K562 (cell line): Measurements from ENCODE around the gene DHRS3. TPM values are rescaled to one million over a fixed set of nuclear protein-coding genes. Genes with fewer than 3 reads are reported as not detected.

Experiments
- ATAC-seq: fragments of 200-7000 bp; cut with Tn5 transposase; 3 replicates; pipeline ENCODE4 v1.9.1; 2020; ENCODE audit warnings: moderate library complexity
- BruUV-seq: library from RNA; stranded (reverse); fragments of 400-500 nt; replicated peaks from 2 replicates; lab custom pipeline; 2021; lab: Mats Ljungman, UMichigan
- CTCF ChIA-PET: fragments of 300-600 bp; formaldehyde crosslinking; extraction: SDS; loops from one replicate; lab custom pipeline; 2021; ENCODE audit warnings: low intra/inter-chr PET ratio; lab: Yijun Ruan, JAX
- POLR2A ChIA-PET: fragments of 300-600, 350-650 bp; sonication (Branson Sonifier 250); formaldehyde crosslinking; extraction: SDS; loops from one replicate; lab custom pipeline; 2021; ENCODE audit warnings: antibody characterized with exemption, inconsistent platforms; lab: Yijun Ruan, JAX
- DNase-seq, 4 experiments: peaks; one replicate each; pipeline versions ENCODE4 v3.0.0 to v3.0.0-alpha.2; 2011 to 2018; ENCODE audit warnings: low spot score in 3 of 4, mixed read lengths in 3 of 4; ENCODE audit errors: extremely low read depth in 1 of 4
- FAIRE-seq: peaks from 2 replicates; lab custom pipeline; 2011; peaks lifted over from hg19 to GRCh38; lab: Jason Lieb, UNC
- H2AFZ ChIP-seq: 2 replicates; pipeline ENCODE4 v1.6.0; 2011; ENCODE audit warnings: low read depth, low read length, control low read depth, inconsistent platforms
- H3K27ac ChIP-seq: fragments of 200-600 bp; 3 replicates; pipeline ENCODE4 v1.8.0; 2011; ENCODE audit warnings: low read depth, mild to moderate bottlenecking, control low read depth, inconsistent platforms, low read length, moderate library complexity, mixed read lengths; ENCODE audit errors: extremely low read depth
- H3K27me3 ChIP-seq, 2 experiments: fragments of 300-600 bp in 1 of 2; 2 replicates in 1 of 2; 3 replicates in 1 of 2; pipeline versions ENCODE4 v1.6.0 to v1.8.0; 2011; ENCODE audit warnings: inconsistent platforms in 2 of 2, low read length in 2 of 2, mild to moderate bottlenecking in 1 of 2, mixed read lengths in 1 of 2, moderate library complexity in 1 of 2; ENCODE audit not compliant: control insufficient read depth in 2 of 2, insufficient read depth in 2 of 2
- H3K36me3 ChIP-seq: fragments of 300-600 bp; 3 replicates; pipeline ENCODE4 v1.8.0; 2011; ENCODE audit warnings: mild to moderate bottlenecking, low read length, inconsistent platforms; ENCODE audit not compliant: control insufficient read depth, insufficient read depth
- H3K4me1 ChIP-seq, 2 experiments: fragments of 200-600 bp in 1 of 2; replicated peaks in 1 of 2; 2 replicates in 1 of 2; 3 replicates in 1 of 2; pipeline versions ENCODE4 v1.5.1 to v1.8.0; 2011; ENCODE audit warnings: inconsistent platforms in 2 of 2, low read length in 2 of 2, mild to moderate bottlenecking in 1 of 2, mixed read lengths in 1 of 2, moderate library complexity in 1 of 2; ENCODE audit not compliant: control insufficient read depth in 2 of 2, insufficient read depth in 2 of 2
- H3K4me2 ChIP-seq: 2 replicates; pipeline ENCODE4 v1.6.1; 2011; ENCODE audit warnings: low read length, control low read depth, inconsistent platforms, mixed read lengths; ENCODE audit not compliant: insufficient read depth
- H3K4me3 ChIP-seq: fragments of 200-600 bp; sonication (generic), shearing (Covaris generic); 2 replicates; pipeline ENCODE4 v1.5.1; 2016; ENCODE audit warnings: control low read depth, inconsistent platforms
- H3K79me2 ChIP-seq: fragments of 200-600 bp; 3 replicates; pipeline ENCODE4 v1.8.0; 2011; ENCODE audit warnings: low read length, inconsistent platforms; ENCODE audit not compliant: control insufficient read depth, insufficient read depth
- H3K9ac ChIP-seq, 2 experiments: 2 replicates each; pipeline versions ENCODE4 v1.6.0 to v1.6.1; 2011; ENCODE audit warnings: low read depth in 2 of 2, low read length in 2 of 2, control low read depth in 1 of 2, inconsistent platforms in 1 of 2, mild to moderate bottlenecking in 1 of 2, mixed read lengths in 1 of 2; ENCODE audit not compliant: insufficient read depth in 1 of 2
- H3K9me1 ChIP-seq: one replicate; pipeline ENCODE4 v1.6.0; 2011; ENCODE audit warnings: inconsistent platforms, mild to moderate bottlenecking, low read length, moderate library complexity; ENCODE audit not compliant: control insufficient read depth, insufficient read depth
- H3K9me3 ChIP-seq: replicated peaks from 2 replicates; pipeline ENCODE4 v1.5.1; 2011; ENCODE audit warnings: low read depth, low read length, inconsistent platforms; ENCODE audit not compliant: control insufficient read depth, insufficient read depth
- H4K20me1 ChIP-seq: replicated peaks from 2 replicates; pipeline ENCODE4 v1.6.1; 2011; ENCODE audit warnings: low read length, inconsistent platforms, mixed read lengths; ENCODE audit not compliant: control insufficient read depth, insufficient read depth
- GTF3C2 ChIP-seq: IDR thresholded peaks from 3 replicates; pipeline ENCODE4 v1.6.1; 2011; ENCODE audit warnings: borderline replicate concordance, mild to moderate bottlenecking, moderate library complexity; ENCODE audit not compliant: insufficient read length; ENCODE audit errors: extremely low read depth
- POLR2A ChIP-seq: fragments of 450-650 bp; conservative IDR thresholded peaks from 2 replicates; pipeline ENCODE4 v1.6.1; 2016
- POLR2AphosphoS2 ChIP-seq: IDR thresholded peaks from 2 replicates; pipeline ENCODE4 v1.6.1; 2012; ENCODE audit warnings: low read length, improper control_type of control experiment
- POLR2AphosphoS5 ChIP-seq: IDR thresholded peaks from 2 replicates; pipeline ENCODE4 v1.6.1; 2011; ENCODE audit warnings: mild to moderate bottlenecking, low read depth, low read length, moderate library complexity; ENCODE audit not compliant: control insufficient read depth, insufficient read depth
- POLR2B ChIP-seq: fragments of 450-650 bp; IDR thresholded peaks from 2 replicates; pipeline ENCODE4 v1.6.1; 2018; ENCODE audit warnings: low read depth; ENCODE audit not compliant: partially characterized antibody
- SUPT5H ChIP-seq: fragments of 450-650 bp; IDR thresholded peaks from 2 replicates; pipeline ENCODE4 v1.6.1; 2016
- ZBED1 ChIP-seq: IDR thresholded peaks from 2 replicates; pipeline ENCODE4 v1.6.1; 2014
- ZNF592 ChIP-seq: fragments of 450-650 bp; IDR thresholded peaks from 2 replicates; pipeline ENCODE4 v1.6.1; 2017; ENCODE audit warnings: antibody characterized with exemption, mild to moderate bottlenecking
- WGBS: fragments of 100-300 bp; shearing (Covaris generic); methylation state at CpG from one replicate; pipeline ENCODE4 v1.1.6; 2016; ENCODE audit warnings: low coverage, mixed read lengths; ENCODE audit not compliant: insufficient coverage; ENCODE audit errors: missing lambda C conversion rate; 5-methylcytosine and 5-hydroxymethylcytosine counted together
- in situ Hi-C: fragments of 300-500 bp; cut with MboI; formaldehyde crosslinking; loops from 4 replicates; pipeline ENCODE4 v1.15.0; 2018; ENCODE audit warnings: inconsistent platforms, mixed read lengths
- intact Hi-C: fragments of 100-400 bp; cut with micrococcal nuclease; formaldehyde crosslinking; loops from 2 replicates; pipeline ENCODE4 v1.14.2; 2022
- polyA plus RNA-seq, 8 experiments: library from polyadenylated mRNA; depleted of rRNA in 4 of 8; stranded (reverse) in 5 of 8; unstranded in 3 of 8; fragments of >200 nt; fragmentation: Nextera tagmentation in 2 of 8; fragmentation: Illumina TruSeq in 1 of 8; extraction: Ambion mirVana in 2 of 8; extraction: Trizol in 1 of 8; gene quantifications; 2 replicates each; pipeline versions ENCODE4 v1.2.1 to v1.2.3, GENCODE V29; 2011 to 2014; ENCODE audit warnings: inconsistent platforms in 1 of 8, missing spikeins in 1 of 8
- total RNA-seq, 7 experiments: library from RNA; depleted of rRNA in 6 of 7; stranded (reverse); fragments of >200 nt in 6 of 7; fragmentation: Illumina TruSeq in 2 of 7; extraction: Trizol in 2 of 7; gene quantifications; 2 replicates each; pipeline versions ENCODE4 v1.2.1 to v1.2.3, GENCODE V29; 2011 to 2021; ENCODE audit warnings: low replicate concordance in 1 of 7

The DHRS3 gene
- total and polyA plus RNA-seq, 9 of the 15 experiments (the other 6 are each of a cell fraction or from before 2014, with no cell fraction given): 21.0 to 116 (median 58.7) TPM

- 0 out of 2 replicates have a peak, but pooled peaks have one; percentile 10 for TF ChIP-seq ZNF592
- no peak for TF ChIP-seq GTF3C2
- TF ChIP-seq POLR2AphosphoS2: peak; percentile 89; the same call in 1 of the 2 replicates
- no peak for TF ChIP-seq ZBED1
- no peak for TF ChIP-seq POLR2AphosphoS5
- peak; percentile 30 for TF ChIP-seq POLR2B
- TF ChIP-seq POLR2A: peak; percentile 47
- peak; percentile 60 for TF ChIP-seq SUPT5H
- peaks cover 22% of the 10 kb centered on the region for H3K9me3 ChIP-seq
- H3K27me3 ChIP-seq: no peaks in the 10 kb centered on the region
- DNase-seq (no peak), ATAC-seq (peak; percentile 30), FAIRE-seq (no peak)
- H3K36me3 ChIP-seq: peaks cover 47% of the 10 kb centered on the region
- H2AFZ ChIP-seq: no peak overlapping the region
- no peak overlapping the region for H3K4me3 ChIP-seq
- no peaks in the 10 kb centered on the region for H3K9me1 ChIP-seq
- H3K4me2 ChIP-seq: no peak overlapping the region
- intact Hi-C loops (no loop called here), in situ Hi-C loops (no loop called here)
- ChIA-PET POLR2A (interaction anchor here (0.6 to 1.1 kb wide), 4 partner anchors 11 to 380 kb away, joined by 3 to 4 read pairs (median 3); no protein-coding TSS in a partner anchor), CTCF (no interaction called here)
- no peaks in the 10 kb centered on the region for H3K79me2 ChIP-seq
- 74% methylated on average over 9 of the region's 9 CpGs for WGBS
- H3K4me1 ChIP-seq: peaks cover 0 to 3% of the 10 kb centered on the region in 2 experiments; a peak in 3 of 5 replicates
- 0 out of 4 replicates have a peak overlapping the region, but pooled peaks of 1 of the 2 experiments have one; percentile 11 for H3K9ac ChIP-seq
- BruUV-seq: no TSS peak
- H4K20me1 ChIP-seq: no peaks in the 10 kb centered on the region
- no peak overlapping the region for H3K27ac ChIP-seq
These were observed 50.7 kb downstream of the DHRS3 start for GRCh38 chr1:12567288-12567819.
